Measurements from ENCODE around the gene ACP1. TPM values are rescaled to one million over a fixed set of nuclear protein-coding genes. Genes with fewer than 3 reads are reported as not detected.

Gene ACP1
- total RNA-seq, 2 donors from 2014 or later = 111 to 144 TPM

DNA sequence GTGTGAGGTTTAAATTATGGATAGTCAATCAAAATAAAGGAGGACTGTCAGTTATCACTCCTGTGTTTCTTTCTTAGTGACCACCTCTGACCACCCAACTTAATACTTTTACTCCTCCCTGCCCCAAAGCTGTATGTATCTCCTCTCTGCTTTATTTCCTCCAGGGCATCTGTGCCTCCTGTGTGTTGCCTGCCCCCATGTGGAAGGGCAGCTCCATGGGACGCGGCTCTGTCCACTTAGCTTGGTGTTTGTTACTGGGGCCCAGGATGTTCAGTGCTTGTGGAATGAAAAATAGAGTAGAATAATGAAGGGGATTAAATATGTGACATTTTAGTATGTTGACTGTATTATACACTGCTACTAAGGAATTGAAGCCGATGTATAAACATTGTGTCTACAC lies 9.8 kb downstream of the ACP1 start:
- Mint-ChIP-seq H3K4me1 (no peaks in the 10 kb centered on the region), H3K4me3 (no peak overlapping the region), H3K9me3 (no peaks in the 10 kb centered on the region), H3K36me3 (ENCODE audit: low read depth) (peaks cover 46% of the 10 kb centered on the region), H3K27ac (peak overlapping the region; percentile 28), H3K27me3 (ENCODE audit: insufficient read depth) (no peaks in the 10 kb centered on the region)
- Histone ChIP-seq H3K27me3 (ENCODE audit: control insufficient read depth, insufficient read depth, low read length, poor library complexity, severe bottlenecking) (no peaks in the 10 kb centered on the region), H3K36me3 (ENCODE audit: control insufficient read depth, insufficient read depth, low read length) (peaks cover 73% of the 10 kb centered on the region), H3K9ac (ENCODE audit: extremely low read depth, low read length, poor library complexity, severe bottlenecking) (no peak overlapping the region), H3K4me3 (ENCODE audit: low read length) (no peak overlapping the region), H3K4me1 (ENCODE audit: control insufficient read depth, insufficient read depth, low read length) (no peaks in the 10 kb centered on the region), H3K9me3 (ENCODE audit: control insufficient read depth, low read length) (no peaks in the 10 kb centered on the region), H3K27ac (ENCODE audit: low read depth, low read length) (no peak overlapping the region)
- TF ChIP-seq, protein P1, sequence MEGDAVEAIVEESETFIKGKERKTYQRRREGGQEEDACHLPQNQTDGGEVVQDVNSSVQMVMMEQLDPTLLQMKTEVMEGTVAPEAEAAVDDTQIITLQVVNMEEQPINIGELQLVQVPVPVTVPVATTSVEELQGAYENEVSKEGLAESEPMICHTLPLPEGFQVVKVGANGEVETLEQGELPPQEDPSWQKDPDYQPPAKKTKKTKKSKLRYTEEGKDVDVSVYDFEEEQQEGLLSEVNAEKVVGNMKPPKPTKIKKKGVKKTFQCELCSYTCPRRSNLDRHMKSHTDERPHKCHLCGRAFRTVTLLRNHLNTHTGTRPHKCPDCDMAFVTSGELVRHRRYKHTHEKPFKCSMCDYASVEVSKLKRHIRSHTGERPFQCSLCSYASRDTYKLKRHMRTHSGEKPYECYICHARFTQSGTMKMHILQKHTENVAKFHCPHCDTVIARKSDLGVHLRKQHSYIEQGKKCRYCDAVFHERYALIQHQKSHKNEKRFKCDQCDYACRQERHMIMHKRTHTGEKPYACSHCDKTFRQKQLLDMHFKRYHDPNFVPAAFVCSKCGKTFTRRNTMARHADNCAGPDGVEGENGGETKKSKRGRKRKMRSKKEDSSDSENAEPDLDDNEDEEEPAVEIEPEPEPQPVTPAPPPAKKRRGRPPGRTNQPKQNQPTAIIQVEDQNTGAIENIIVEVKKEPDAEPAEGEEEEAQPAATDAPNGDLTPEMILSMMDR (conservative IDR thresholded peaks at IDR 0.05) = peak; percentile 53
- WGBS, 2 experiments (ENCODE audit: insufficient coverage in 1 of 2, insufficient read length in 1 of 2) = 98% methylated on average over 2 of the region's 3 CpGs; no CpG with 5 or more reads in 1 of the 2 experiments
- DNase-seq = no peak

DNA sequence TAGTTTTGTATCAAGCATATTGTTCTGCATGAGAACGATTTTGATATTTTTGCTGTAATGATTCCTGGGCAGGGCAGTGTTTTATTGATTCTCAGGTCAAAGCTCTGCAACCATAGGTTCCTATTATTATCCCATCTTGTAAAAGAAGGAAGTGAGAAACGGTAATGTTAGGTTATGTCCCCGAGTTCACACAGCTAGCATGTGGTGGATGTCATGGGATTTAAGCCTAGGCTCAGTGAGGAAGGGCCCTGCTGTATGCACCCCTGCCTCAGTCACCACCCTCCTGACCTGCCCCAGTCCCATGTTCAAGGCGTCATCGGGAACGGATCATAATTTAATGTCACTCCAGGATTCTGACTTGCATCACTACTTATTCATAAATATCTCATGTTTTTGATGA lies 10.7 kb downstream of the ACP1 start:
- Mint-ChIP-seq H3K9me3 (no peaks in the 10 kb centered on the region), H3K36me3 (ENCODE audit: low read depth) (peaks cover 48% of the 10 kb centered on the region), H3K4me3 (no peak overlapping the region), H3K4me1 (no peaks in the 10 kb centered on the region), H3K27ac (no peak overlapping the region), H3K27me3 (ENCODE audit: insufficient read depth) (no peaks in the 10 kb centered on the region)
- 91 to 100% methylated on average over 1 to 6 of the region's 6 CpGs for WGBS, 2 experiments (ENCODE audit: insufficient coverage in 1 of 2, insufficient read length in 1 of 2)
- Histone ChIP-seq H3K4me3 (ENCODE audit: low read length) (no peak overlapping the region), H3K36me3 (ENCODE audit: control insufficient read depth, insufficient read depth, low read length) (peaks cover 83% of the 10 kb centered on the region), H3K27ac (ENCODE audit: low read depth, low read length) (no peak overlapping the region), H3K9me3 (ENCODE audit: control insufficient read depth, low read length) (no peaks in the 10 kb centered on the region), H3K9ac (ENCODE audit: extremely low read depth, low read length, poor library complexity, severe bottlenecking) (no peak overlapping the region), H3K27me3 (ENCODE audit: control insufficient read depth, insufficient read depth, low read length, poor library complexity, severe bottlenecking) (no peaks in the 10 kb centered on the region), H3K4me1 (ENCODE audit: control insufficient read depth, insufficient read depth, low read length) (no peaks in the 10 kb centered on the region)
- DNase-seq = no peak
- TF ChIP-seq, protein P1 (conservative IDR thresholded peaks at IDR 0.05) = no peak

DNA sequence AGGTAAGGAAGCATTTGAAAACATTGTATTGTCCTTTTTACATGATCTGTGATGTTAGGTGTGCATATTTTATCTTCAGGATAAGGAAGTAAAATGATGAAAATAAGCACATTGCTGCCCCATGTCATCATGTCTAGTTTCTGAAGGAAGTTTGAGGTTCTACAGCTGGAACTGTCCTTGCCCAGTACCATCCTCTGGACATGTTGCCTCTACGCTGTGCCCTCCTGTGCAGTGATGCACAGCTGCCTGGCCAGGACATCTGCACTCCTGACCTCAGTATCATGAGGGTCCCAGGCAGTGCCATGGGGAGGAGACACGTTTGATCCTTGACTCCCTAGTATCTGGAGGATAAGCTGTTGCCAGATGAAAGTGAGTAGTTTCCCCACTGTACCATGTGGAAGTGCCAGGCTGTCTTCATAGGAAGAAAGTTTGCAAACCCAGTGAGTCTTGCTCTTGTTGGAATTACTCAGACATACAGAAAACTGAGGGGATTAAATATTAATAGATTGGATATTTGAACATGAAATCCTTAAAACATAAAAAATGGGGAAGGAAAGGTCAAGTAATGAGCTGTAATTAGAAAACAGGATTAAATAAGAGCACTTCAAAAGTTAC lies 13.7 kb downstream of the ACP1 start:
- Histone ChIP-seq H3K4me1 (ENCODE audit: control insufficient read depth, insufficient read depth, low read length) (no peaks in the 10 kb centered on the region), H3K27me3 (ENCODE audit: control insufficient read depth, insufficient read depth, low read length, poor library complexity, severe bottlenecking) (no peaks in the 10 kb centered on the region), H3K36me3 (ENCODE audit: control insufficient read depth, insufficient read depth, low read length) (peaks cover 74% of the 10 kb centered on the region), H3K9me3 (ENCODE audit: control insufficient read depth, low read length) (no peaks in the 10 kb centered on the region), H3K4me3 (ENCODE audit: low read length) (no peak overlapping the region), H3K9ac (ENCODE audit: extremely low read depth, low read length, poor library complexity, severe bottlenecking) (no peak overlapping the region), H3K27ac (ENCODE audit: low read depth, low read length) (no peak overlapping the region)
- Mint-ChIP-seq H3K27me3 (ENCODE audit: insufficient read depth) (no peaks in the 10 kb centered on the region), H3K4me1 (peaks cover 3% of the 10 kb centered on the region), H3K27ac (no peak overlapping the region), H3K9me3 (no peaks in the 10 kb centered on the region), H3K36me3 (ENCODE audit: low read depth) (peaks cover 54% of the 10 kb centered on the region), H3K4me3 (no peak overlapping the region)
- DNase-seq = no peak
- WGBS, 2 experiments (ENCODE audit: insufficient coverage in 1 of 2, insufficient read length in 1 of 2) = 92 to 100% methylated on average over 2 of the region's 2 CpGs
- TF ChIP-seq, protein P1 (conservative IDR thresholded peaks at IDR 0.05) = no peak

All from endodermal cell (in vitro differentiated cells).